ENCODE measurements around the gene ADARB2. TPM values are rescaled to one million over a fixed set of nuclear protein-coding genes. Genes with fewer than 3 reads are reported as not detected.

ADARB2 gene
- total RNA-seq, 2 donors from 2014 or later, result 8.0 to 12.2 TPM

DNA sequence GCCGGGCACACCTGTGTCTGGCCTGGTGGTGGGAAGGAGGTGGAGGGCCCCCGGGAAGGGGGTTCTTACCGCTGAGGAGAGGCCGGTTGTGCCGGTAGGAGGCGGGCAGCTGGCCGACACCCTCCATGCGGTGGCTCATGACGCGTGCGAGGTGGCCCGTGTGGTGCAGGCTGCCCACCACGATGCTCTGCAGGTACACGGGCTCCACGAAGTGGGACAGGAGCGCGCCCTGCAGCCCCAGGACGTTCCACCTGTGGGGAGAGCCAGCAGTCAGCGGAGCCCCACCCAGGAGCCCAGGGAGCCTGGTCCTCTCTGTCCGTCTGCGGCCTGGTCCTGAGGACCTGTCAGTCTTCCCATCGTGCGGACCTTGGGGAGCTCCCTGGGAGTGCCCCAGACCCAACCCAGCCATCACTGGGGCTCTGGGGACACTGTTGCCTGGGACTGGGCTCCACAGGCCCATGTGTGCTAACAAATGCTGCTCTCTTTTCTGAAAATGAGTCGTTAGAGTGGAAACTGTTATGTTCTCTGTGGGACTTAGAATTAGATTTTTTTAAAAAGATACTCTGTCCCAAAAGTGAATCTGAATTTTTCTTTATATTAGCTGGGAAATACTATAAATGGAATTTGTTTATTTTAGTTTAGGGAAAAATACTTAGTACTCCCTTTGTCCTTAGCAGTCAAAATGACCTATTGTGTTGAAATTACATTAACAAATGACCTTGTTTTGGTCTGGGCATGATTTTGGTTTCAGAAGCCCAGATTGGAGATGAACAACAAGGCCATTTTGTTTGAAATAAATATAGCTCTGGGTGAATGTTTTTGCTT, 537.2 kb downstream of the ADARB2 start:
- DNase-seq (no peak), ATAC-seq (no peak)
- no peaks in the 10 kb centered on the region for H3K9me3 ChIP-seq
- H3K27ac ChIP-seq, result no peak overlapping the region
- intact Hi-C loops (cut with DNase I), result no loop called here
- no peak for TF ChIP-seq POLR2A (IDR thresholded peaks at IDR 0.05)
- TF ChIP-seq, protein P1, sequence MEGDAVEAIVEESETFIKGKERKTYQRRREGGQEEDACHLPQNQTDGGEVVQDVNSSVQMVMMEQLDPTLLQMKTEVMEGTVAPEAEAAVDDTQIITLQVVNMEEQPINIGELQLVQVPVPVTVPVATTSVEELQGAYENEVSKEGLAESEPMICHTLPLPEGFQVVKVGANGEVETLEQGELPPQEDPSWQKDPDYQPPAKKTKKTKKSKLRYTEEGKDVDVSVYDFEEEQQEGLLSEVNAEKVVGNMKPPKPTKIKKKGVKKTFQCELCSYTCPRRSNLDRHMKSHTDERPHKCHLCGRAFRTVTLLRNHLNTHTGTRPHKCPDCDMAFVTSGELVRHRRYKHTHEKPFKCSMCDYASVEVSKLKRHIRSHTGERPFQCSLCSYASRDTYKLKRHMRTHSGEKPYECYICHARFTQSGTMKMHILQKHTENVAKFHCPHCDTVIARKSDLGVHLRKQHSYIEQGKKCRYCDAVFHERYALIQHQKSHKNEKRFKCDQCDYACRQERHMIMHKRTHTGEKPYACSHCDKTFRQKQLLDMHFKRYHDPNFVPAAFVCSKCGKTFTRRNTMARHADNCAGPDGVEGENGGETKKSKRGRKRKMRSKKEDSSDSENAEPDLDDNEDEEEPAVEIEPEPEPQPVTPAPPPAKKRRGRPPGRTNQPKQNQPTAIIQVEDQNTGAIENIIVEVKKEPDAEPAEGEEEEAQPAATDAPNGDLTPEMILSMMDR (IDR thresholded peaks at IDR 0.05), result no peak
- H3K4me3 ChIP-seq, result no peak overlapping the region
- no peaks in the 10 kb centered on the region for H3K27me3 ChIP-seq
- H3K4me1 ChIP-seq, result peaks cover 15% of the 10 kb centered on the region
- no peaks in the 10 kb centered on the region for H3K36me3 ChIP-seq (replicated peaks in 1 of 2; ENCODE audit: insufficient read depth in 1 of 2, low read depth in 2 of 2)
- WGBS, 2 donors, result 82% methylated on average over 7 to 22 of the region's 24 CpGs

DNA sequence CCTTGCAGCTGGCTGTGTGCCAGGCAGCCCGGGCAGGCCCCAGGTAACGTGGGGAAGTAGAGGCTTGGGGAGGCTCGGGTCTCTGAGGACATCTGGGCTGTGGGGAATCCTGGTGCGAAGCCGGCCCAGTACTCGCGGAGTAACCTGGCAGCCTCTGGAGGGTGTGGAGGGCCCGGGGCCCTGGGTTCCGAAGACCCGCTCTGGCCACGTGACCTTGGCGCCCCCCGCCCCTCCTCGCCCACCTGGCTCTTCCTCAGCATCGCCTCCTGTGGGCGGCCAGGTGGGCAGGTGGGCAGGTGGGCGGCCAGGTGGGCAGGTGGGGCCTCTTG, 538.0 kb downstream of the ADARB2 start:
- no peak for TF ChIP-seq POLR2A (IDR thresholded peaks at IDR 0.05)
- TF ChIP-seq, protein P1 (IDR thresholded peaks at IDR 0.05), result no peak
- ATAC-seq (no peak), DNase-seq (no peak)
- Histone ChIP-seq H3K36me3 (replicated peaks in 1 of 2; ENCODE audit: insufficient read depth in 1 of 2, low read depth in 2 of 2) (no peaks in the 10 kb centered on the region), H3K4me3 (no peak overlapping the region), H3K27ac (no peak overlapping the region), H3K9me3 (no peaks in the 10 kb centered on the region), H3K27me3 (no peaks in the 10 kb centered on the region), H3K4me1 (peaks cover 15% of the 10 kb centered on the region)
- 60 to 64% methylated on average over 1 to 16 of the region's 17 CpGs for WGBS, 2 donors
- intact Hi-C loops (cut with DNase I), result no loop called here

DNA sequence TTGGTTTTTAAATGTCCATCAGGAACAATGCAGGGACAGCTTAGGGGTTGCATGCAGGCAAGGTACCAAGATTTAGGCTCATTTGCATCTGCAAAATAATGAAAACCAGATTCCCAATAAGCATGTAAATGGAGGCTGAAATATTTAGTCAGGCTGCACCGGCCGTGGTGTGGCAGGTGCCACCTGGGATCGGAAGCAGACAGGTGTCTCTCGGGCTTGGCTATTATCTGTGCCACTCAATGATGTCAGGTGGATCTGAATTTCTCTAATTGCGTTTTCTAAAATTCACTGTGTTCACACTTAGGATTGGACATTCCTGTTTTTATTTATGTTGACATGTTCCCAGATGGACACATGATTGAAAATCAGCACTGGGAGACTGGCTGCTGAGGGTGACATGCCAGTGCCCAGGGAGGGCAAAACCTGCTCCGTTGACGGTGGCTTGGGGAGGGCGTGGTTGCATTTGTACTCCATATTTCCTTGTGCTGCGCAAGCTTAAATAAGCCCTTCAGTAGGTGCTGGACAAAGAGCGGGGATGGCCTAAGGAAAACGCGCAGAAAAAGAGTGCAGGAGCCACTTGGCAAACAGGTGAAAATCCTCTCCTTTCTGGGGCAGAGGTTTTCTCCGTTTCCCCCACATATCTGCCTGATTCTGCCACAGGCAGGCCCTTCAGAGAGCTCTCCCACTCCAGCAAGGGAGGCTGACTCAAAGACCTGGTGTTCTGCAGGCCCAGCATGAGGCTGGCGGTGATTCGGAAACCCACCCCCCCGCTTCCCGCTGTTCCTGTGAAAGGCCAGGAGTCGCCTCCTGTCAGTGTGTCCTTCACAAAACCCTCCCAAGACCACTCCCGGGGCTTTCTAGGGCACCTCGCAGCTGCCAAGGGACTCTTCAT, 538.6 kb downstream of the ADARB2 start:
- TF ChIP-seq POLR2A (IDR thresholded peaks at IDR 0.05), result no peak
- TF ChIP-seq, protein P1 (IDR thresholded peaks at IDR 0.05), result no peak
- H3K36me3 ChIP-seq (replicated peaks in 1 of 2; ENCODE audit: insufficient read depth in 1 of 2, low read depth in 2 of 2), result no peaks in the 10 kb centered on the region
- H3K27me3 ChIP-seq, result no peaks in the 10 kb centered on the region
- DNase-seq (no peak), ATAC-seq (no peak)
- WGBS, 2 donors, result 66% methylated on average over 16 to 20 of the region's 20 CpGs
- no peak overlapping the region for H3K4me3 ChIP-seq
- intact Hi-C loops (cut with DNase I), result no loop called here
- H3K27ac ChIP-seq, result no peak overlapping the region
- H3K4me1 ChIP-seq, result peaks cover 15% of the 10 kb centered on the region
- no peaks in the 10 kb centered on the region for H3K9me3 ChIP-seq

DNA sequence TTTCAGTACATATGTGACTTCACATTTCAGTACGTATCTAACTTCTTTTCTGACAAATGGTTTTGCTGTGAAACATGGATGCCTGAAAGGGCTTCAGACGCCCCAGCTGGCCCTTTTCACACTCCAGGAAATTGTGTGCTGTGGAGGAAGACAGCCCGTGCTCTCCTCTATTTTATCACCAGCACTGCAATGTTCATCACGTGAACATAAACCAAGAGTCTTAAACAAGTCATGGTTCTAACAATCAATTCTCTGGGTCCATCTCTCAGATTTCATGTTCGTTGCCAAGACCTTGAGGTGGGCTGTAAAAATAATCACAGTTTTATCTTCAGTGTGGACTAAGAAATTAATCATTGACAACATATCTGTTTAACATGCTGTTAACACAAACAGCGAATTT, 539.9 kb downstream of the ADARB2 start:
- no peaks in the 10 kb centered on the region for H3K36me3 ChIP-seq (replicated peaks in 1 of 2; ENCODE audit: insufficient read depth in 1 of 2, low read depth in 2 of 2)
- H3K27ac ChIP-seq, result peak overlapping the region in 2 of 4 donors; percentile 25 to 40
- DNase-seq (no peak), ATAC-seq (peak; percentile 62)
- H3K9me3 ChIP-seq, result no peaks in the 10 kb centered on the region
- no peaks in the 10 kb centered on the region for H3K27me3 ChIP-seq
- no peak overlapping the region for H3K4me3 ChIP-seq
- H3K4me1 ChIP-seq, result peaks cover 15% of the 10 kb centered on the region
- intact Hi-C loops (cut with DNase I), result no loop called here
- TF ChIP-seq, protein P1 (IDR thresholded peaks at IDR 0.05), result no peak
- no peak for TF ChIP-seq POLR2A (IDR thresholded peaks at IDR 0.05)
- WGBS, 2 donors, result 7 to 15% methylated on average over 6 of the region's 6 CpGs
